GM10266 (cell line): ENCODE results near the gene POLR3F.
"Not testable (repeated sequence)": the region's sequence is repeated elsewhere in the genome, so short reads cannot be mapped to it uniquely, and the experiment has no call there.

Experiments used
- DNase-seq: peaks from one replicate; pipeline ENCODE4 v3.0.0; 2012; ENCODE audit errors: extremely low spot score
- CTCF ChIP-seq: IDR thresholded peaks from 2 replicates; pipeline ENCODE4 v1.5.1; 2012; ENCODE audit warnings: mild to moderate bottlenecking, low read depth; ENCODE audit not compliant: control insufficient read depth, insufficient read depth; ENCODE audit errors: missing control alignments

The POLR3F gene

GRCh38 chr20:18523066-18523465, 55.9 kb downstream of the POLR3F start:
- DNase-seq, result no peak
- TF ChIP-seq CTCF, result no peak

- DNase-seq, result no peak
- TF ChIP-seq CTCF, result no peak
Measured at GRCh38 chr20:18524646-18525045, 57.5 kb downstream of the POLR3F start.

- DNase-seq, result not testable (repeated sequence)
Measured at GRCh38 chr20:18526761-18527160, 59.6 kb downstream of the POLR3F start.

GRCh38 chr20:18527339-18527738, 60.1 kb downstream of the POLR3F start:
- TF ChIP-seq CTCF, result no peak
- no peak for DNase-seq

- DNase-seq, result no peak
- TF ChIP-seq CTCF, result no peak
Measured at GRCh38 chr20:18527836-18528235, 60.6 kb downstream of the POLR3F start.

GRCh38 chr20:18529041-18529440, 61.9 kb downstream of the POLR3F start:
- no peak for TF ChIP-seq CTCF
- DNase-seq, result no peak

- TF ChIP-seq CTCF, result no peak
- no peak for DNase-seq
Measured at GRCh38 chr20:18532626-18533025, 65.4 kb downstream of the POLR3F start.

GRCh38 chr20:18533491-18533890, 66.3 kb downstream of the POLR3F start:
- DNase-seq, result no peak
- TF ChIP-seq CTCF, result no peak
